Pancreas (tissue), 10 donors: ENCODE data around the gene CACNA1F. TPM values are rescaled to one million over a fixed set of nuclear protein-coding genes. Genes with fewer than 3 reads are reported as not detected.
"Not testable (repeated sequence)": the region's sequence is repeated elsewhere in the genome, so short reads cannot be mapped to it uniquely, and the experiment has no call there.

Experiments
- ATAC-seq, 4 donors: fragments of 200-7000 bp; cut with Tn5 transposase; one replicate each; pipeline versions ENCODE4 v1.8.0 to v1.9.1; 2020; ENCODE audit warnings: mild to moderate bottlenecking in 4 of 4, moderate library complexity in 4 of 4
- DNase-seq, 6 donors: peaks; one replicate each; pipeline ENCODE4 v3.0.0-alpha.2; 2020
- FAIRE-seq: peaks from 2 replicates; lab custom pipeline; 2012; peaks lifted over from hg19 to GRCh38; lab: Jason Lieb, UNC
- H3K27ac ChIP-seq, 4 donors: fragments of 200-600 bp; sonication (generic); 1 replicate in 3 of 4; 2 replicates in 1 of 4; pipeline versions ENCODE4 v1.5.0 to v1.8.0; 2020
- H3K27me3 ChIP-seq, 4 donors: fragments of 200-600 bp; one replicate each; pipeline ENCODE4 v1.8.0; 2021
- H3K36me3 ChIP-seq, 3 donors: fragments of 200-600 bp; sonication (generic) in 1 of 3; one replicate each; pipeline versions ENCODE4 v1.5.0 to v1.8.0; 2020 to 2021
- H3K4me1 ChIP-seq, 3 donors: fragments of 200-600 bp; one replicate each; pipeline ENCODE4 v1.8.0; 2021
- H3K4me3 ChIP-seq, 4 donors: fragments of 200-600 bp; sonication (generic) in 2 of 4; one replicate each; pipeline versions ENCODE4 v1.5.0 to v1.8.0; 2020 to 2021
- H3K9me3 ChIP-seq, 4 donors: fragments of 200-600 bp; one replicate each; pipeline ENCODE4 v1.8.0; 2021
- CTCF ChIP-seq, 4 donors: fragments of 200-600 bp; sonication (generic) in 3 of 4; IDR thresholded peaks; one replicate each; pipeline versions ENCODE4 v1.5.0 to v1.8.0; 2021; ENCODE audit warnings: antibody characterized with exemption in 4 of 4
- WGBS, 2 donors: extraction: QIAGEN DNeasy Blood & Tissue Kit; methylation state at CpG; one replicate each; pipeline ENCODE4 v1.1.7; 2013; 5-methylcytosine and 5-hydroxymethylcytosine counted together
- intact Hi-C, 3 donors: fragments of 100-400 bp; cut with DNase I; formaldehyde crosslinking; loops; one replicate each; pipeline versions ENCODE4 v1.11.1 to v1.14.2; 2022
- polyA plus RNA-seq, 2 donors: library from polyadenylated mRNA; stranded (reverse); fragments of 200-250 nt; gene quantifications; one replicate each; pipeline ENCODE4 v1.2.3, GENCODE V29; 2013
- total RNA-seq, 6 donors: library from RNA; stranded (reverse); fragmentation: NEBNext Ultra II Directional in 4 of 6; extraction: Animal tissue kit (Norgen Biotek cat#: 25700) in 4 of 6; gene quantifications; one replicate each; pipeline versions ENCODE4 v1.2.1 to v1.2.4, GENCODE V29; 2021 to 2023
- donor health status: healthy with polysubstance abuse.
- donor health status: DM: no; HTN: no; CAD: no; lungs with moderate emphysema.
- donor health status: DM: no; HTN: no; CAD: no.
- donor health status: control.
- donor health status: control.
- donor health status: Bipolar disorder and iron deficiency.
- donor health status: DM: yes; HTN: yes; CAD: no.
- donor health status: DM: no; HTN: no; CAD: no.
- donor health status: DM: no; HTN: no; CAD: no.
- donor health status: DM: yes; HTN: yes; CAD: no.

The CACNA1F gene
- total and polyA plus RNA-seq, 8 donors: 0.03 to 0.87 (median 0.19) TPM

- Histone ChIP-seq H3K4me1 (peaks cover 0 to 2% (median 0%) of the 10 kb centered on the region in 3 donors), H3K9me3 (no peaks in the 10 kb centered on the region), H3K27me3 (no peaks in the 10 kb centered on the region), H3K27ac (no peak overlapping the region), H3K4me3 (no peak overlapping the region), H3K36me3 (no peaks in the 10 kb centered on the region)
- WGBS, 2 donors: 82 to 90% methylated on average over 43 of the region's 43 CpGs
- DNase-seq (peak in 1 of 6 donors; percentile 19), FAIRE-seq (no peak), ATAC-seq (no peak)
- no peak for TF ChIP-seq CTCF (IDR thresholded peaks at IDR 0.05)
- intact Hi-C loops: no loop called here
Observed at GRCh38 chrX:49175435-49176274, 57.5 kb downstream of the CACNA1F start.

GRCh38 chrX:49174723-49175122 lies 58.4 kb downstream of the CACNA1F start:
- no peak for FAIRE-seq

GRCh38 chrX:49173544-49173943 lies 59.6 kb downstream of the CACNA1F start:
- H3K27me3 ChIP-seq, H3K36me3 ChIP-seq, intact Hi-C loops, FAIRE-seq, H3K9me3 ChIP-seq, ATAC-seq, H3K4me3 ChIP-seq, H3K4me1 ChIP-seq: not testable (repeated sequence)
- peak in 1 of 6 donors; percentile 12 for DNase-seq
- WGBS, 2 donors: 76 to 90% methylated on average over 8 of the region's 8 CpGs
- H3K27ac ChIP-seq: peak overlapping the region in 2 of 4 donors; percentile 71 to 79

More at GRCh38 chrX:49174723-49175122, 58.4 kb downstream of the CACNA1F start:
- H3K27me3 ChIP-seq: no peaks in the 10 kb centered on the region
- H3K4me1 ChIP-seq: peaks cover 0 to 2% (median 0%) of the 10 kb centered on the region in 3 donors
- H3K27ac ChIP-seq: no peak overlapping the region
- intact Hi-C loops: no loop called here
- no peaks in the 10 kb centered on the region for H3K36me3 ChIP-seq
- WGBS, 2 donors: 65 to 67% methylated on average over 3 of the region's 3 CpGs
- H3K9me3 ChIP-seq: no peaks in the 10 kb centered on the region
- H3K4me3 ChIP-seq: no peak overlapping the region
- no peak for DNase-seq
- TF ChIP-seq CTCF (IDR thresholded peaks at IDR 0.05): no peak
- no peak for ATAC-seq

- H3K4me1 ChIP-seq: peaks cover 0 to 2% (median 0%) of the 10 kb centered on the region in 3 donors
- H3K27me3 ChIP-seq: no peaks in the 10 kb centered on the region
- FAIRE-seq (no peak), ATAC-seq (peak; percentile 71 to 85 (median 84)), DNase-seq (peak; percentile 77 to 88 (median 80))
- H3K27ac ChIP-seq: peak overlapping the region; percentile 68 to 79 (median 74)
- 0 to 32% methylated on average over 37 of the region's 37 CpGs for WGBS, 2 donors
- intact Hi-C loops: no loop called here
- no peaks in the 10 kb centered on the region for H3K9me3 ChIP-seq
- peak overlapping the region; percentile 18 to 52 (median 42) for H3K4me3 ChIP-seq
- no peaks in the 10 kb centered on the region for H3K36me3 ChIP-seq
- no peak for TF ChIP-seq CTCF (IDR thresholded peaks at IDR 0.05)
Observed at GRCh38 chrX:49172280-49172780, 60.8 kb downstream of the CACNA1F start.

- Histone ChIP-seq H3K4me1 (peaks cover 0 to 2% (median 0%) of the 10 kb centered on the region in 3 donors), H3K36me3 (no peaks in the 10 kb centered on the region), H3K4me3 (peak within 1 kb of the TSS; percentile 18 to 52 (median 42)), H3K27me3 (no peaks in the 10 kb centered on the region), H3K27ac (peak within 1 kb of the TSS; percentile 68 to 79 (median 74)), H3K9me3 (no peaks in the 10 kb centered on the region)
- 0 to 41% methylated on average over 40 to 46 of the region's 46 CpGs for WGBS, 2 donors
- intact Hi-C loops: no loop called here
- DNase-seq (peak in 4 of 6 donors; percentile 58 to 79 (median 68)), ATAC-seq (peak; percentile 63 to 78 (median 70)), FAIRE-seq (no peak)
- TF ChIP-seq CTCF (IDR thresholded peaks at IDR 0.05): no peak
Observed at GRCh38 chrX:49171752-49172279, 61.3 kb downstream of the CACNA1F start, which contains the start of gene PLP2. PLP2 (plus strand) TSS chrX:49171898; CDS start chrX:49172001, 103 bp downstream.
